ENCODE measurements around the gene SLC8A3.

DNA sequence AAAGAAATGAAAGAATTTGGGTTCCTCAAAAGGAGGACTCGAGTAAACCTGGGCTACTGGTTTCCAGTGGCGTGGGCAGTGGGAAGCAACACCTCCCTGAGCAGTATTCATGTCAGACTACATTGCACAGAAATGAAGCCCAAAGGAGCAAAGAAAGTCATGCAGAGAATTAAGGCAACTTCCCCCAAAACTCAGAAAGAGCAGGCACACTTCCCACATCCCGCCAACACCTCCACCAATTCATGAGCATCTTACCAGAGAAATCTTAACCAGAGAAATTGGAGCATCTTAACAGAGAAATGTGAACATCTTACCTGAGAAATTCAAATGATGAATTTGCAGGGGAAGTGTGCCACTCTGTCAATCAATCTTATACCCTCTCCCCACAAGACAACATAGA lies 36.7 kb downstream of the SLC8A3 start:
- TF ChIP-seq, protein P1, sequence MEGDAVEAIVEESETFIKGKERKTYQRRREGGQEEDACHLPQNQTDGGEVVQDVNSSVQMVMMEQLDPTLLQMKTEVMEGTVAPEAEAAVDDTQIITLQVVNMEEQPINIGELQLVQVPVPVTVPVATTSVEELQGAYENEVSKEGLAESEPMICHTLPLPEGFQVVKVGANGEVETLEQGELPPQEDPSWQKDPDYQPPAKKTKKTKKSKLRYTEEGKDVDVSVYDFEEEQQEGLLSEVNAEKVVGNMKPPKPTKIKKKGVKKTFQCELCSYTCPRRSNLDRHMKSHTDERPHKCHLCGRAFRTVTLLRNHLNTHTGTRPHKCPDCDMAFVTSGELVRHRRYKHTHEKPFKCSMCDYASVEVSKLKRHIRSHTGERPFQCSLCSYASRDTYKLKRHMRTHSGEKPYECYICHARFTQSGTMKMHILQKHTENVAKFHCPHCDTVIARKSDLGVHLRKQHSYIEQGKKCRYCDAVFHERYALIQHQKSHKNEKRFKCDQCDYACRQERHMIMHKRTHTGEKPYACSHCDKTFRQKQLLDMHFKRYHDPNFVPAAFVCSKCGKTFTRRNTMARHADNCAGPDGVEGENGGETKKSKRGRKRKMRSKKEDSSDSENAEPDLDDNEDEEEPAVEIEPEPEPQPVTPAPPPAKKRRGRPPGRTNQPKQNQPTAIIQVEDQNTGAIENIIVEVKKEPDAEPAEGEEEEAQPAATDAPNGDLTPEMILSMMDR (CRISPR knock-in tag; IDR thresholded peaks at IDR 0.05) = no peak
- TF ChIP-seq SNAPC2 (CRISPR knock-in tag; IDR thresholded peaks at IDR 0.05) (no peak), HNRNPL (IDR thresholded peaks at IDR 0.05; ENCODE audit: low read depth, low read length) (no peak), KLF16 (CRISPR knock-in tag; IDR thresholded peaks at IDR 0.05) (no peak), CCDC6 (CRISPR knock-in tag; IDR thresholded peaks at IDR 0.05) (no peak), POLR2AphosphoS2 (IDR thresholded peaks at IDR 0.05; ENCODE audit: low read depth, low read length) (no peak), NR3C1 (CRISPR knock-in tag; IDR thresholded peaks at IDR 0.05) (no peak), ZBTB7A (CRISPR knock-in tag; IDR thresholded peaks at IDR 0.05) (no peak), ZNF564 (CRISPR knock-in tag; IDR thresholded peaks at IDR 0.05) (no peak), FOXJ3 (CRISPR knock-in tag; IDR thresholded peaks at IDR 0.05; ENCODE audit: borderline replicate concordance) (no peak)
- TF ChIP-seq, protein P2, sequence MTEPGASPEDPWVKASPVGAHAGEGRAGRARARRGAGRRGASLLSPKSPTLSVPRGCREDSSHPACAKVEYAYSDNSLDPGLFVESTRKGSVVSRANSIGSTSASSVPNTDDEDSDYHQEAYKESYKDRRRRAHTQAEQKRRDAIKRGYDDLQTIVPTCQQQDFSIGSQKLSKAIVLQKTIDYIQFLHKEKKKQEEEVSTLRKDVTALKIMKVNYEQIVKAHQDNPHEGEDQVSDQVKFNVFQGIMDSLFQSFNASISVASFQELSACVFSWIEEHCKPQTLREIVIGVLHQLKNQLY (CRISPR knock-in tag; IDR thresholded peaks at IDR 0.05) = no peak
- TF ChIP-seq, protein P3, sequence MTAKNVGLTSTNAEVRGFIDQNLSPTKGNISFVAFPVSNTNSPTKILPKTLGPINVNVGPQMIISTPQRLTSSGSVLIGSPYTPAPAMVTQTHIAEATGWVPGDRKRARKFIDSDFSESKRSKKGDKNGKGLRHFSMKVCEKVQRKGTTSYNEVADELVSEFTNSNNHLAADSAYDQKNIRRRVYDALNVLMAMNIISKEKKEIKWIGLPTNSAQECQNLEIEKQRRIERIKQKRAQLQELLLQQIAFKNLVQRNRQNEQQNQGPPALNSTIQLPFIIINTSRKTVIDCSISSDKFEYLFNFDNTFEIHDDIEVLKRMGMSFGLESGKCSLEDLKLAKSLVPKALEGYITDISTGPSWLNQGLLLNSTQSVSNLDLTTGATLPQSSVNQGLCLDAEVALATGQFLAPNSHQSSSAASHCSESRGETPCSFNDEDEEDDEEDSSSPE (CRISPR knock-in tag; IDR thresholded peaks at IDR 0.05) = no peak
- TF ChIP-seq, protein P4, sequence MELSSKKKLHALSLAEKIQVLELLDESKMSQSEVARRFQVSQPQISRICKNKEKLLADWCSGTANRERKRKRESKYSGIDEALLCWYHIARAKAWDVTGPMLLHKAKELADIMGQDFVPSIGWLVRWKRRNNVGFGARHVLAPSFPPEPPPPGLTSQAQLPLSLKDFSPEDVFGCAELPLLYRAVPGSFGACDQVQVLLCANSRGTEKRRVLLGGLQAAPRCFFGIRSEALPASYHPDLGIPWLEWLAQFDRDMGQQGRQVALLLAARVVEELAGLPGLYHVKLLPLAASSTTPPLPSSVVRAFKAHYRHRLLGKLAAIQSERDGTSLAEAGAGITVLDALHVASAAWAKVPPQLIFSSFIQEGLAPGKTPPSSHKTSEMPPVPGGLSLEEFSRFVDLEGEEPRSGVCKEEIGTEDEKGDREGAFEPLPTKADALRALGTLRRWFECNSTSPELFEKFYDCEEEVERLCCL (CRISPR knock-in tag; IDR thresholded peaks at IDR 0.05; ENCODE audit: borderline replicate concordance) = no peak
- TF ChIP-seq, protein P5, sequence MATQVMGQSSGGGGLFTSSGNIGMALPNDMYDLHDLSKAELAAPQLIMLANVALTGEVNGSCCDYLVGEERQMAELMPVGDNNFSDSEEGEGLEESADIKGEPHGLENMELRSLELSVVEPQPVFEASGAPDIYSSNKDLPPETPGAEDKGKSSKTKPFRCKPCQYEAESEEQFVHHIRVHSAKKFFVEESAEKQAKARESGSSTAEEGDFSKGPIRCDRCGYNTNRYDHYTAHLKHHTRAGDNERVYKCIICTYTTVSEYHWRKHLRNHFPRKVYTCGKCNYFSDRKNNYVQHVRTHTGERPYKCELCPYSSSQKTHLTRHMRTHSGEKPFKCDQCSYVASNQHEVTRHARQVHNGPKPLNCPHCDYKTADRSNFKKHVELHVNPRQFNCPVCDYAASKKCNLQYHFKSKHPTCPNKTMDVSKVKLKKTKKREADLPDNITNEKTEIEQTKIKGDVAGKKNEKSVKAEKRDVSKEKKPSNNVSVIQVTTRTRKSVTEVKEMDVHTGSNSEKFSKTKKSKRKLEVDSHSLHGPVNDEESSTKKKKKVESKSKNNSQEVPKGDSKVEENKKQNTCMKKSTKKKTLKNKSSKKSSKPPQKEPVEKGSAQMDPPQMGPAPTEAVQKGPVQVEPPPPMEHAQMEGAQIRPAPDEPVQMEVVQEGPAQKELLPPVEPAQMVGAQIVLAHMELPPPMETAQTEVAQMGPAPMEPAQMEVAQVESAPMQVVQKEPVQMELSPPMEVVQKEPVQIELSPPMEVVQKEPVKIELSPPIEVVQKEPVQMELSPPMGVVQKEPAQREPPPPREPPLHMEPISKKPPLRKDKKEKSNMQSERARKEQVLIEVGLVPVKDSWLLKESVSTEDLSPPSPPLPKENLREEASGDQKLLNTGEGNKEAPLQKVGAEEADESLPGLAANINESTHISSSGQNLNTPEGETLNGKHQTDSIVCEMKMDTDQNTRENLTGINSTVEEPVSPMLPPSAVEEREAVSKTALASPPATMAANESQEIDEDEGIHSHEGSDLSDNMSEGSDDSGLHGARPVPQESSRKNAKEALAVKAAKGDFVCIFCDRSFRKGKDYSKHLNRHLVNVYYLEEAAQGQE (IDR thresholded peaks at IDR 0.05; ENCODE audit: borderline replicate concordance in 1 of 2, low read depth in 1 of 2, low read length in 2 of 2) = no peak
